ENCODE results near the gene GDNF. TPM values are rescaled to one million over a fixed set of nuclear protein-coding genes. Genes with fewer than 3 reads are reported as not detected.

GDNF gene
- total RNA-seq, 1 experiment from 2014 or later = 14.7 TPM

DNA sequence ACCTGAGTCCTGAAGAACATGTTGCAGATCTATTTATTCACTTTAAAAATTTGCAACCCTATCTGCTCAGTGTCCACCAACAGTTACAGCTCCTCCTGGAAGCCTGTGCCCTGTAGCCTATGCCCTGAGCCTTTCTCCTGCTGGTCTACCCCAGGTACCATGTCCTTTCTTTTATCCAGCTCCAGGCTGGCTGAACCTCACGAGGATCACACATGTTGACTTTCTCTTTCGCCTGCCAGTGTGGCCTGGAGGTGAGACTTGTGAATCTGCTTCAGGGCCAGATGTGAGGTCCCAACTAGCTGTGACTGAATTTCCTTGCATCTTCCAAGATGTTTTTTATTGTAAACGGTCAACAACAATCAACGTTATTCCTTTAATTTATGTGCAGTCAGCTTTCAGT, 70.7 kb downstream of the GDNF start:
- POLR2A ChIA-PET (ENCODE audit: low non-redundant PET) = no interaction called here
- no peaks in the 10 kb centered on the region for H3K4me1 ChIP-seq (ENCODE audit: insufficient read depth, low read length, poor library complexity, severe bottlenecking)
- intact Hi-C loops (cut with micrococcal nuclease; ENCODE audit: unreplicated experiment) = no loop called here
- TF ChIP-seq, protein P1, sequence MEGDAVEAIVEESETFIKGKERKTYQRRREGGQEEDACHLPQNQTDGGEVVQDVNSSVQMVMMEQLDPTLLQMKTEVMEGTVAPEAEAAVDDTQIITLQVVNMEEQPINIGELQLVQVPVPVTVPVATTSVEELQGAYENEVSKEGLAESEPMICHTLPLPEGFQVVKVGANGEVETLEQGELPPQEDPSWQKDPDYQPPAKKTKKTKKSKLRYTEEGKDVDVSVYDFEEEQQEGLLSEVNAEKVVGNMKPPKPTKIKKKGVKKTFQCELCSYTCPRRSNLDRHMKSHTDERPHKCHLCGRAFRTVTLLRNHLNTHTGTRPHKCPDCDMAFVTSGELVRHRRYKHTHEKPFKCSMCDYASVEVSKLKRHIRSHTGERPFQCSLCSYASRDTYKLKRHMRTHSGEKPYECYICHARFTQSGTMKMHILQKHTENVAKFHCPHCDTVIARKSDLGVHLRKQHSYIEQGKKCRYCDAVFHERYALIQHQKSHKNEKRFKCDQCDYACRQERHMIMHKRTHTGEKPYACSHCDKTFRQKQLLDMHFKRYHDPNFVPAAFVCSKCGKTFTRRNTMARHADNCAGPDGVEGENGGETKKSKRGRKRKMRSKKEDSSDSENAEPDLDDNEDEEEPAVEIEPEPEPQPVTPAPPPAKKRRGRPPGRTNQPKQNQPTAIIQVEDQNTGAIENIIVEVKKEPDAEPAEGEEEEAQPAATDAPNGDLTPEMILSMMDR (conservative IDR thresholded peaks at IDR 0.05; ENCODE audit: low read depth, low read length) = no peak
- no peak for TF ChIP-seq EZH2 (IDR thresholded peaks at IDR 0.05; ENCODE audit: borderline replicate concordance, low read depth, low read length, poor library complexity, severe bottlenecking)
- no peaks in the 10 kb centered on the region for H3K27me3 ChIP-seq (replicated peaks; ENCODE audit: insufficient read depth, low read depth, low read length, poor library complexity)
- CTCF ChIA-PET = no interaction called here
- no peak overlapping the region for H3K27ac ChIP-seq (ENCODE audit: low read depth, low read length, poor library complexity, severe bottlenecking)
- H3K9me3 ChIP-seq (ENCODE audit: low read depth, low read length, poor library complexity, severe bottlenecking) = no peaks in the 10 kb centered on the region
- BruUV-seq (replicated peaks) = no TSS peak
- DNase-seq (ENCODE audit: low spot score) = no peak
- H3K4me3 ChIP-seq (ENCODE audit: low read depth, low read length, poor library complexity, severe bottlenecking) = no peak overlapping the region
- no peaks in the 10 kb centered on the region for H3K36me3 ChIP-seq (ENCODE audit: insufficient read depth, low read length, poor library complexity, severe bottlenecking)

DNA sequence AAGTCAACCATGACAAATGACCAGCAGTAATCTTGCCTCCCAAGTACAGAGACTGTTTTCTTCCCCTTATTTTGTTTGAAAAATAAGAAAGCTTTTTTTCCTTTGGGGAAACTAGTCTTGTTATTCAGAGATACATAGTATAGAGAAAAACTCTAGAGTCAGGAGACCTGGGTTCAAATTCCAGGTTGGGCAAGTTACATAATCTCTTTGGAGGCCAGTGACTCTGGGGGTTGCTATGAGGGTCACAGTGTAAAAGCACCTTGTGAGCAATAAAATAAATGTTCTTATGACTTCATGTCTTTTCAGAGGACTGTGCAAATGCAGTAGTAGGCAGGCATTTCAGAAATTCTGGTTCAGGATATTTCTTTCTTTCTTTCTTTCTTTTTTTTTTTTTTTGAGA, 71.5 kb downstream of the GDNF start:
- TF ChIP-seq, protein P1 (conservative IDR thresholded peaks at IDR 0.05; ENCODE audit: low read depth, low read length) = no peak
- H3K36me3 ChIP-seq (ENCODE audit: insufficient read depth, low read length, poor library complexity, severe bottlenecking) = no peaks in the 10 kb centered on the region
- DNase-seq (ENCODE audit: low spot score) = no peak
- H3K27ac ChIP-seq (ENCODE audit: low read depth, low read length, poor library complexity, severe bottlenecking) = no peak overlapping the region
- intact Hi-C loops (cut with micrococcal nuclease; ENCODE audit: unreplicated experiment) = no loop called here
- H3K27me3 ChIP-seq (replicated peaks; ENCODE audit: insufficient read depth, low read depth, low read length, poor library complexity) = no peaks in the 10 kb centered on the region
- CTCF ChIA-PET = no interaction called here
- no peak overlapping the region for H3K4me3 ChIP-seq (ENCODE audit: low read depth, low read length, poor library complexity, severe bottlenecking)
- BruUV-seq (replicated peaks) = no TSS peak
- POLR2A ChIA-PET (ENCODE audit: low non-redundant PET) = interaction anchor here (0.6 kb wide), 1 partner anchor 22 kb away, joined by 5 read pairs; no protein-coding TSS in a partner anchor
- H3K4me1 ChIP-seq (ENCODE audit: insufficient read depth, low read length, poor library complexity, severe bottlenecking) = no peaks in the 10 kb centered on the region
- no peaks in the 10 kb centered on the region for H3K9me3 ChIP-seq (ENCODE audit: low read depth, low read length, poor library complexity, severe bottlenecking)

DNA sequence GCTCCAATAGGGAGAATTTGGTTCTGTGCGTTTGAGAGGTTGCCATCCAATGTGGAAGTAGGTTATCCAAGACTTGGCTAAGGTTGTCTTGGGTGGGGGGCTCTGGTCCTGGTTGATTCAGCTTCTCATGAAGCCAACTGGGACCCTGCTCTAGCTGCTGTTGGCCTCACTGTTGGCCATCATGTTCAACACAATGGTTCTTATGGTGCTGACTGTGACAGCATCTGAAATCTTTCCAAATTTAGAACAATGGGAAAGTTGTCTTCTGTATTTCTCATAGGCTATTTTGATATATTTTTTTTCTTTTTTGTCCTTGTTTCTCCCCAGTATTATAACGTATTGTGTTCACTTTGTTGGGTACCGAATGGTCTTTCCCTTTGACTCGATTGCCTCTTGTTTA, 71.9 kb downstream of the GDNF start:
- Histone ChIP-seq H3K4me3 (ENCODE audit: low read depth, low read length, poor library complexity, severe bottlenecking) (no peak overlapping the region), H3K27ac (ENCODE audit: low read depth, low read length, poor library complexity, severe bottlenecking) (no peak overlapping the region), H3K36me3 (ENCODE audit: insufficient read depth, low read length, poor library complexity, severe bottlenecking) (no peaks in the 10 kb centered on the region), H3K27me3 (replicated peaks; ENCODE audit: insufficient read depth, low read depth, low read length, poor library complexity) (no peaks in the 10 kb centered on the region), H3K4me1 (ENCODE audit: insufficient read depth, low read length, poor library complexity, severe bottlenecking) (no peaks in the 10 kb centered on the region), H3K9me3 (ENCODE audit: low read depth, low read length, poor library complexity, severe bottlenecking) (no peaks in the 10 kb centered on the region)
- intact Hi-C loops (cut with micrococcal nuclease; ENCODE audit: unreplicated experiment) = no loop called here
- CTCF ChIA-PET = no interaction called here
- DNase-seq (ENCODE audit: low spot score) = no peak
- TF ChIP-seq, protein P1 (conservative IDR thresholded peaks at IDR 0.05; ENCODE audit: low read depth, low read length) = no peak
- no peak for TF ChIP-seq EZH2 (IDR thresholded peaks at IDR 0.05; ENCODE audit: borderline replicate concordance, low read depth, low read length, poor library complexity, severe bottlenecking)
- POLR2A ChIA-PET (ENCODE audit: low non-redundant PET) = interaction anchor here (0.6 kb wide), 1 partner anchor 22 kb away, joined by 3 read pairs; no protein-coding TSS in a partner anchor
- no TSS peak for BruUV-seq (replicated peaks)

Measured in A673 (cell line).